Measurements from ENCODE around the gene INHBB.

The INHBB gene

GRCh38 chr2:120398996-120399888, 53.3 kb downstream of the INHBB start:
- no peak overlapping the region for H3K4me3 ChIP-seq (ENCODE audit: low read depth, low read length)
- TF ChIP-seq CTCF (IDR thresholded peaks at IDR 0.05; ENCODE audit: borderline replicate concordance, insufficient read depth, low read depth, low read length) = no peak

GRCh38 chr2:120399889-120400240, 53.9 kb downstream of the INHBB start:
- H3K4me3 ChIP-seq (ENCODE audit: low read depth, low read length) = no peak overlapping the region
- TF ChIP-seq CTCF (IDR thresholded peaks at IDR 0.05; ENCODE audit: borderline replicate concordance, insufficient read depth, low read depth, low read length) = no peak

GRCh38 chr2:120400551-120400950, 54.6 kb downstream of the INHBB start:
- no peak for TF ChIP-seq CTCF (IDR thresholded peaks at IDR 0.05; ENCODE audit: borderline replicate concordance, insufficient read depth, low read depth, low read length)
- H3K4me3 ChIP-seq (ENCODE audit: low read depth, low read length) = no peak overlapping the region

All from GM12875 (cell line).